Testis (tissue), 2 donors: Measurements from ENCODE around the gene MGAT5B.

Experiments used
- CTCF ChIP-seq, 3 experiments: fragments of 450-650 bp in 2 of 3; fragments of 200-600 bp in 1 of 3; sonication (generic) in 1 of 3; IDR thresholded peaks; one replicate each; pipeline ENCODE4 v1.5.1; 2016 to 2019; ENCODE audit warnings: antibody characterized with exemption in 3 of 3, mild to moderate bottlenecking in 2 of 3, moderate library complexity in 1 of 3
- POLR2A ChIP-seq: fragments of 450-650 bp; IDR thresholded peaks from one replicate; pipeline ENCODE4 v1.6.1; 2017; ENCODE audit warnings: antibody characterized with exemption, mild to moderate bottlenecking, moderate library complexity

- TF ChIP-seq CTCF (IDR thresholded peaks at IDR 0.05) (no peak), POLR2A (no peak)
These were observed 46.7 kb downstream of the MGAT5B start for GRCh38 chr17:76914937-76915336.
